Stimulated activated CD4-positive, alpha-beta T cell treated with anti-CD3 and anti-CD28 coated beads, TNF-alpha, amount 100 ng/mL, for 4 hours (primary cell): Measurements from ENCODE around the gene STT3B.
"Not testable (repeated sequence)": the region's sequence is repeated elsewhere in the genome, so short reads cannot be mapped to it uniquely, and the experiment has no call there.

Experiments used
- DNase-seq, 3 experiments: peaks; one replicate each; pipeline ENCODE4 v3.0.0-alpha.2; 2020; ENCODE audit warnings: low read depth in 3 of 3

STT3B gene

DNA sequence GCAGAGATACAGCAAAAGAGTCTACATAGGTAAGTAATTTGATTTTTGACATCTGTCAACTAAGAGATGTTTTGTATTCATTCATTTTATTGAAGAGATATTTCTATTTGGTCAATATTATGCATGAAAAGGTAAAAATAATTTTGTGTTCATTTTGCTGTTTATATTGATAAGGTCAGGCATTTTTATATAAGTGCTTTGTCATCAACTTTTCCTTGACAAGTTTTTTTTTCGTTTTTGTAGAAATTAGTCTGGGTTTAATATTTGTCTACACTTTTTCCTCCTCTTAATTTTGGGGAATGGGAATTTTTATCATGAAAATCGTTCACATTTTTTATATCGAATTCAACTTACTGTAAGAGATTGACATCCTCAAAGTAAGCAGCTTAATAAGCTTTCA lies 67.7 kb downstream of the STT3B start:
- DNase-seq: no peak

GRCh38 chr3:31605333-31605732 lies 72.6 kb downstream of the STT3B start:
- not testable (repeated sequence) for DNase-seq

GRCh38 chr3:31606453-31606852 lies 73.7 kb downstream of the STT3B start:
- DNase-seq: no peak

DNA sequence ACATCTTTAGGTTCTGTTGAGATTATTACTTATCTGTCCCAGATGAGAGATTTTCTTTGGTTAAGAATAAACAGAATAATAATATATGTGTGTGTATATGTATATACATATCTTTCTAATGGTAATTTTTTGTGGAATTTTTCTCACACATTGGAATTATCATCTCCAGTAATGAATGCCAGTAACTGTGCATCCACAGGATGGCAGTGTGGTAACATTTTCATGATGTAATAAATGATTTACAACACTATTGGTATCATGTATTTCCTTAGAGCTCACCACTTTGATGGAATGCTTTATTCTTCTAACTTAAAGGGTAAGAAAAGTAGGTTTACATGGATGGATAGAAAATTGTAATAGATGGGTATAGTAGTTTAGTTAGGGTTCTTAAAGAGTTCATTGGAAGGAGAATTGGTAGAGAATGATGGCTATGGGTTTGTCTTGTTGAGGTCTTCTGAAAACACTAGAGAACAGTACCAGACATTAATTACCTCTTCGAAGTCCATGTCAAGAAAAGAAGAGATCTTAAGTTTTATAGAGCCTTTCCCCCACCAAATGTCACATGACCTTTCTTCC lies 78.1 kb downstream of the STT3B start:
- no peak for DNase-seq

DNA sequence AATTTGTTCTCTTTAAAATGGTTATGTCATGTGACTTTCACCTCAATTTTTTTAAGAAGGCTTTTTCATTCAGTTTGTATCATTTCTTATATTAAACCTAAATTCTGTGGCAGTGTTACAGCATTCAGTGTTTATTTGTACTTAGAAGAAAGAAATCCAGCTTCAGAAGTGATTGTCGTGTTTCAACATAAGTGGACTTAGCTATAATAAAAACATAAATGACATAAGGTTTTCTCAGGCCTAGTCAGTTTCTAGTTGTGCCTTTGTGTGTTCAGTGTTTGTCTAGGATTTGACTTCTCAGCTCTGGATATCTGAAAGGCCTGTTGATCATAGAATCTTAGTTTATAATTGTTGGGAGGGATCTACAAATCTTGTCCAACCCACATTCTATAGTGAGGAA lies 80.5 kb downstream of the STT3B start:
- DNase-seq: no peak

- no peak for DNase-seq
These were observed 80.9 kb downstream of the STT3B start for GRCh38 chr3:31613654-31614053.

DNA sequence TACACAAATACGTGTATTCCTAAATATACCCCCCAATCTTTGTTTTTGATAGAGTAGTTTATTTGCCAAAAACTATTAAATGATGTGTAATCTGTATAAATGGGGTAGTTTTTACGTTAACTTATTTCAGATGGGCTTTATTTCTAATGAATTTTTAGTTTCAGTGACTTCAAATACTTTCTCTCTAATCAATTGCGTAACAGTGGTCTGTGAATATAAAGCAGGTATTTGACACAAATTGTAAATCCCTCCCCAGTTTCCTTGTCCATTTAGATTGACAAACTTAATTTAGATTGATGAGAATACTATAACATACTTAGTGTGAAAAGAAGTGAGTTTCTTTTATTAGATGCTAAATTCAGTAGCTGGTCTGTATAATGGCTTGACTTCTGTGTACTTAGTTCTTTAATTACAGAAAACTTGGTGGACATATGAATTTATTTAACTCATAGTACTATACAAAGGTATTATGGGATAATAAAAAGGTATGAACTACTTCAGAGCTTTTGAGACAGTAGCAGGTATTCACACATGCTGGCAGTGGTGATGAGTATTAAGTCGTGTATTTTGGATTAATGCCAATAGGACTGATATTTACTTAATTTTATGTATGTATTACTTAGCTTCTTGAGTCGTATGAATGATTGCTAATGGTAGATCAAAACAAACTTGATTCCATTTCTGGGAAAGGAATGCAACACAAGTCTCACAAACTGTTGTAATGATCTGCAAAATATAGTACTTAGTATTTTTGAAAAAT lies 81.6 kb downstream of the STT3B start:
- no peak for DNase-seq

DNA sequence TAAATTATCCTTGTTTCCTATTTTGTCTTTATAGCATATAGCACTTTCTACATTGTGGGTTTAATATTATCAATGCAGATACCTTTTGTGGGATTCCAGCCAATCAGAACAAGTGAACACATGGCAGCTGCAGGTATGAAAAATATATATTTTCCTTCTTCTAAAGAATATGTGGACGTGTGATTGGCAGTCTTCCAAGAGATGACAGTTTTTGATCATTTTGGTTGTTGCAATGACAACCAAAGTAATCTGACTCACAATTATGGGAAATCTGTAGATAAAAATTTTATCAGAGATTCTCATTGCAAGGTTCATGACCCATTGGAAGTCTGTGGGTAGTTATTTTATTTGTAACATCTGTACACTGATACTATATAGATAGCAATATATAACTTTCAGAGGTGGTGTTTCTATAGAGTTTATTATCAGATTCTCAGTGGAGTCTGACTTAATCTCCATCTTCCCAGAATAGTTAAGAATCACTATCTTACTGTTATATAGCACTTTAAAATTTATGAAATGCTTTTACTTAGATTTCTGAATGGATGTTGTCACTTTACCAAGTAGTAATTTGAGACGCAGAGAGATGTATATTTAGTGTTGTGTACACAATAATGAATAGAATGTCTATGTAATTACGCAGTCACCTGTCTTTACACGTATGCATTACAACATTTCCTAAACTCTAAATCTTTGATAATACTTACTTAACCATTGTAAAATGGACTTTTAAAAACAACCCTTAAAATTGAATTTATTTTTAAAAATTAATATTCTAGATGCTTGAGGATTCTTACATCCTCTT lies 82.5 kb downstream of the STT3B start:
- DNase-seq: no peak

DNA sequence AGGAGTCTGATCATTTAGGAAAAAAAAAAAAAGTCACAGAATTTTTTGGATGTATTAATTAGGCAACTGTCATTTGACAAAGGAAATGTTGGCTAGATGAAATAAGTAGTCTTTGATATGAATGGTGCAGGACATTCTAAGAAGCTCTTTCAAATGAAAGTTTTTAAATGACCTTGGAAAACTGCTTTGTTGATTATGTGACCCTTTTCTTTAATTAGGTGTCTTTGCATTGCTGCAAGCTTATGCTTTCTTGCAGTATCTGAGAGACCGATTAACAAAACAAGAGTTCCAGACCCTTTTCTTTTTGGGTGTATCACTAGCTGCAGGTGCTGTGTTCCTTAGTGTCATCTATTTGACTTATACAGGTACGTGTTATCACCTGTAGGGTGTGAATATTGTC lies 84.0 kb downstream of the STT3B start:
- DNase-seq: no peak

- no peak for DNase-seq
These were observed 87.9 kb downstream of the STT3B start for GRCh38 chr3:31620656-31621055.

DNA sequence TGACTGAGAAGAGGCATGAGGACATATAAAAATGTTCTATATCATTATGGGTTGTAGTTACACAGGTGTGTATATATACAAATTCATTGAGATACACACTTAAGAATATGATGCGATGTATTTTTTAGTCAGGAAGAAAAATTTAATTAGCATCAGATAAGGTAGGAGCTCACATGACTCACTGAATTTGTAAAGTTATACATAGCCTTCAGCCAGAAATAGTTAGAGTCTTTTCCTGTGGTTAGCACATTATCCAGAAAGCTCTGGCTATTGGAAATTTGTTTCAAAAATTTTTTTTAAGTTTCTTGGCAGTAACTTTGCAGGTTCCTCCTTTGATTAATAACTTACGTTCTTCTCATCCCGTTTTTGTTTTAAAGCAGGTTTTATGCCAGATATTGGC lies 88.6 kb downstream of the STT3B start:
- DNase-seq: no peak

GRCh38 chr3:31622636-31623288 lies 90.0 kb downstream of the STT3B start:
- no peak for DNase-seq

DNA sequence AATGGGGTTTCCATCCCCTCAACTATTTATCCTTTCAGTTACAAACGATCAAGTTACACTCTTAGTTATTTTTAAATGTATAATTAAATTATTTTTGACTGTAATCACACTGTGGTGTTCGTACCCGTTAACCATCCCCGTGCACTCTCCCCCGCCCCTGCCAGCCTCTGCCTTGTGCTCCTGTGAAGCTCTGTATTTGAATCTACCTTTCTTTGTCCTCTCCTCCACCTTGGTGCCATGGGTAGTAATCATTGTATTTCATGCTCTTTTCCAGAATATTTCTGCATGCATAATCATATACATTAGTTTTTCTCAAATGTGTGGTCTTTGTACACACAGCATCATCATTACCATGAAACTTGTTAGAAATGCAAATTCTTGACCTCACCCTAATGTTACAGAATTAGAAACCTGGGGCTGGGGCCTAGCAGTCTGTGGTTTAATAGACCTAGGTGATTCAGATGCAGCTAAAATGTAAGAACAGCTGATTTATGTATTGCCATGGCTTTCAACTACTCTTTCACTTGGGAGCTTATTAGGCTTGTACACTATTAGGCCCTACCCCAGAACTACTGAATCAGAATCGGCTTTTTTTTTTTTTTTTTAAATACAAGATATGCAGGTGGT lies 91.5 kb downstream of the STT3B start:
- no peak for DNase-seq

GRCh38 chr3:31625358-31625757 lies 92.6 kb downstream of the STT3B start:
- no peak for DNase-seq

GRCh38 chr3:31629054-31629453 lies 96.3 kb downstream of the STT3B start:
- DNase-seq: no peak

DNA sequence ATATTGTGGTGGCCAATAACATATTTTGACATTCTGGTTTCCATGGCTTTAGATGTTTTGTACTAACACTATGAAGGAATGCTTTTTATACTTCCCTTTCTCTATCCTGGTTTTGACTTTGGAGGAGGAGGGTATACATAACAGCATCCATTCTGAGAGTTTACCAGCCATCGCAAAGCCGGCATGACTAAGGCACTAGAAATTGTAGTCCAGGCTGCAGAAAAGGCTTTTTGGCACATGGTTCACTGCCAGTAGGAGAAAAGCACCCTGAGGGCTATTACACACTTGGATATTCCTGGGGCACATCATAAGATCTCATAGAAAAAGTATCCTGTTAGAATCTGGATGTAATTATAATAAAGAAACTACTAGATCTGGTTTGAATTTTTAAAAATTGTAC lies 101.8 kb downstream of the STT3B start:
- DNase-seq: no peak

GRCh38 chr3:31635545-31635944 lies 102.8 kb downstream of the STT3B start:
- DNase-seq: no peak

DNA sequence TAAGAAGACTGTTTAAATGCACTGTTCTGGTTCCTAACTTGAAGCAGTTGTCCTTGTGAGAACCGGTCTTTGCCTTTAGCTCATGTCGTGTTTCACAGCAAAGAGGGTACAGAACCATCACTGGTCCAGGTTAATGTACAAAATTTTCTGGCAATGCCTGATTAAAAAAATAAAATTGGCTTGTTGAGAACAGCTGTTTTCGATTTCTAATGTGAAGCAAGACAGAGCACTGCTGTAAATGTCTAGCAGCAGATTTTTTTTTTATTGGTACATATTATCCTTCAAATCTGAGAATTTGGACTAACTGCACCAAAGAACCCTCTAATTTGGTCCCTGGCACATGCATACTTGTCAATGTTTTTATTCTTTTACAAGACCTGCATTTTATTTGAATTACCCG lies 103.3 kb downstream of the STT3B start:
- no peak for DNase-seq

DNA sequence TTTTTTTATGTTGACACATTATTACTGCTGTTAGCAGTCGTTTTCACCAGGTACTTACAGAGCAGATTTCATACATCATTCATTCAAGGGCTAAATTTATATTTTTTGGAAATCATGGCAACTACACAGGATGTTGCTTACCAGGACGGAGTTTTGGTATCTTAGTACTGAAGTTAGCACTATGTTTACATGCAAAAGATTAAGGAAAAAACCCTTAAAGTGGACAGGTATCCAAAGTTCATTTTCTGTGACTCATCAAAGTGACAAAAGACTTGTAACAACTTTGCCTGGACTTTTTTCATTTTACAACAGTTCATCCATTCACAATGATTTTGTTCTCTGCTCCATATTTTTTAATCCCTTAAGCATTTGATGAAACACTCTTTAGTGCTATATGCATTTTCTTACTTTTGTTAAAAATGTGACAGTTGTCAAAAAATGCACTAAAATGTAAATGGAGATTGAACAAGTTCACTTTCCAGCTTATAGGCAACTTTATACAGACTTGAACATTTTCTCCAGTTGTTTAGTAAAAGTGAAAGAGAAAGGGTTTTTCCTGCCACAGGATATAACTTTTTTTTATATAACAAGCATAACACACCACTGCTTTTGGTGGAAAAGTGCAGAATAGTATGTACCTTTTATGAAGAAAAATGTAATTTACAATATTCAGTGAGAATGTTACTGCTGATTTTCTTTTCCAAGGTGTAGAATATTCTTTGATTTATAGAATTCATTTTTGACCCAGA lies 104.1 kb downstream of the STT3B start:
- no peak for DNase-seq

- no peak for DNase-seq
These were observed 107.1 kb downstream of the STT3B start for GRCh38 chr3:31639828-31640227.

DNA sequence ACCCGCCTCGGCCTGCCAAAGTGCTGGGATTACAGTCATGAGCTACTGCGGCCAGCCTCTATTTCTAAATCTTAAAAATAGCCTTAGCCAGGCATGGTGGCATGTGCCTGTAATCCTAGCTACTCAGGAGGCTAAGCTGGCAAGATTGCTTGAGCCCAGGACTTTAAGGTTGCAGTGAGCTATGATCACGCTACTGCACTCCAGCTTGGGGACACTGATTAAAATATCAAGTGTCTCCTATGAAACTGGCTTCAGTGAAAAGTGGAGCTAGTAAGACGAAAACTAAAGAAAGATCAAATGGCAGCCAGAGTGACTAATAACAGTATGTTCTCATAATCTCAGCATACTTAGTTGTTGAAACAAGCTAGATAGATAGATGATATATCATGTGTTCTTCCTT lies 112.5 kb downstream of the STT3B start:
- no peak for DNase-seq
